HL-60 (cell line): ENCODE measurements around the gene SRSF12.
A peak's percentile ranks its signal among the peaks of the same experiment; 100 is the strongest.

Experiments used
- DNase-seq, 2 experiments: peaks; one replicate each; pipeline ENCODE4 v3.0.0-alpha.2; 2010 to 2020; ENCODE audit warnings: low read depth in 1 of 2, low spot score in 1 of 2
- H3K27ac ChIP-seq: fragments of 250-450 bp; sonication (Bioruptor Pico); replicated peaks from 2 replicates; pipeline ENCODE4 v1.5.1; 2020; ENCODE audit warnings: mild to moderate bottlenecking, moderate library complexity
- H3K27me3 ChIP-seq: fragments of 250-450 bp; sonication (Bioruptor Pico); 2 replicates; pipeline ENCODE4 v1.5.1; 2021; ENCODE audit warnings: mild to moderate bottlenecking, moderate library complexity; ENCODE audit not compliant: insufficient read depth, poor library complexity, severe bottlenecking
- H3K4me3 ChIP-seq: replicated peaks from 2 replicates; pipeline ENCODE4 v1.5.1; 2011; ENCODE audit warnings: mild to moderate bottlenecking, control low read depth, low read length; ENCODE audit not compliant: insufficient read depth
- CTCF ChIP-seq: IDR thresholded peaks from one replicate; pipeline ENCODE4 v1.5.1; 2011; ENCODE audit warnings: low read length, control low read depth, inconsistent platforms; ENCODE audit not compliant: insufficient read depth
- GABPA ChIP-seq: IDR thresholded peaks from 2 replicates; pipeline ENCODE4 v1.6.1; 2012; ENCODE audit warnings: low read depth
- POLR2AphosphoS5 ChIP-seq: IDR thresholded peaks from 2 replicates; pipeline ENCODE4 v1.6.1; 2012; ENCODE audit warnings: low read depth
- REST ChIP-seq: IDR thresholded peaks from 2 replicates; pipeline ENCODE4 v1.6.1; 2012; ENCODE audit warnings: low read depth; ENCODE audit not compliant: insufficient replicate concordance
- SPI1 ChIP-seq: IDR thresholded peaks from 2 replicates; pipeline ENCODE4 v1.6.1; 2012; ENCODE audit warnings: low read depth, mild to moderate bottlenecking, borderline replicate concordance

The SRSF12 gene

GRCh38 chr6:89146718-89147700 is 29.1 kb upstream of the SRSF12 start:
- H3K27ac ChIP-seq: peak overlapping the region; percentile 93
- DNase-seq: peak in 1 of 2 experiments; percentile 35
- H3K4me3 ChIP-seq: peak overlapping the region; percentile 82
- TF ChIP-seq GABPA (no peak), REST (no peak), POLR2AphosphoS5 (no peak; the same call in 1 of the 2 replicates), CTCF (no peak), SPI1 (peak; percentile 86)
- H3K27me3 ChIP-seq: no peaks in the 10 kb centered on the region

GRCh38 chr6:89145956-89146717 is 28.3 kb upstream of the SRSF12 start, which contains the start of gene PM20D2:
Gene PM20D2 (plus strand): TSS chr6:89146055. CDS start chr6:89146145, 90 bp downstream.
- H3K4me3 ChIP-seq: peak within 1 kb of the TSS; percentile 82
- no peaks in the 10 kb centered on the region for H3K27me3 ChIP-seq
- H3K27ac ChIP-seq: peak within 1 kb of the TSS; percentile 93
- DNase-seq: peak; percentile 66 to 84
- TF ChIP-seq SPI1: no peak; the same call in 1 of the 2 replicates
- peak; percentile 86 for TF ChIP-seq POLR2AphosphoS5
- TF ChIP-seq REST: peak; percentile 56
- no peak for TF ChIP-seq GABPA
- no peak for TF ChIP-seq CTCF

- peak overlapping the region; percentile 93 for H3K27ac ChIP-seq
- H3K27me3 ChIP-seq: no peaks in the 10 kb centered on the region
- TF ChIP-seq SPI1: no peak
- no peak for TF ChIP-seq REST
- no peak for TF ChIP-seq CTCF
- TF ChIP-seq GABPA: no peak
- peak in 1 of 2 experiments; percentile 62 for DNase-seq
- H3K4me3 ChIP-seq: peak overlapping the region; percentile 82
These were observed 27.5 kb upstream of the SRSF12 start for GRCh38 chr6:89145091-89145955.
